Esophagus squamous epithelium (tissue), 5 donors: ENCODE measurements around the gene POLD2. TPM values are rescaled to one million over a fixed set of nuclear protein-coding genes. Genes with fewer than 3 reads are reported as not detected.

Experiments used
- DNase-seq: peaks from one replicate; lab custom pipeline; 2025; lab: John Stamatoyannopoulos, UW
- H3K27ac ChIP-seq, 4 donors: fragments of 200-600 bp; sonication (generic); one replicate each; pipeline ENCODE4 v1.5.1; 2016 to 2019; ENCODE audit warnings: mild to moderate bottlenecking in 1 of 4
- H3K27me3 ChIP-seq, 4 donors: fragments of 200-600 bp; sonication (generic); 1 replicate in 3 of 4; 2 replicates in 1 of 4; pipeline versions ENCODE4 v1.5.1 to v1.6.0; 2017 to 2021; ENCODE audit warnings: antibody characterized with exemption in 1 of 4
- H3K36me3 ChIP-seq, 3 donors: fragments of 200-600 bp; sonication (generic); one replicate each; pipeline ENCODE4 v1.5.1; 2016 to 2019
- H3K4me1 ChIP-seq, 3 donors: fragments of 200-600 bp; sonication (generic); one replicate each; pipeline ENCODE4 v1.5.1; 2017 to 2019
- H3K4me3 ChIP-seq, 4 donors: fragments of 200-600 bp; sonication (generic); 1 replicate in 3 of 4; 2 replicates in 1 of 4; pipeline ENCODE4 v1.5.1; 2016 to 2019; ENCODE audit warnings: mild to moderate bottlenecking in 2 of 4, moderate library complexity in 1 of 4
- H3K9me3 ChIP-seq, 3 donors: fragments of 200-600 bp; sonication (generic); one replicate each; pipeline ENCODE4 v1.5.1; 2016 to 2019
- CTCF ChIP-seq, 6 experiments: fragments of 450-650 bp in 4 of 6; fragments of 200-600 bp in 2 of 6; sonication (generic) in 2 of 6; IDR thresholded peaks; one replicate each; pipeline ENCODE4 v1.5.1; 2016 to 2019; ENCODE audit warnings: antibody characterized with exemption in 6 of 6, mild to moderate bottlenecking in 4 of 6, moderate library complexity in 4 of 6
- POLR2A ChIP-seq, 4 donors: fragments of 450-650 bp; IDR thresholded peaks; one replicate each; pipeline ENCODE4 v1.6.1; 2017; ENCODE audit warnings: antibody characterized with exemption in 4 of 4, mild to moderate bottlenecking in 4 of 4, moderate library complexity in 3 of 4
- WGBS, 2 donors: methylation state at CpG; one replicate each; pipeline ENCODE4 v1.1.5; 2018; 5-methylcytosine and 5-hydroxymethylcytosine counted together
- intact Hi-C: fragments of 100-400 bp; cut with DNase I; formaldehyde crosslinking; loops from one replicate; pipeline ENCODE4 v1.15.0; 2022
- total RNA-seq, 4 donors: library from RNA; depleted of rRNA; stranded (reverse); fragments of >200 nt; gene quantifications; one replicate each; pipeline ENCODE4 v1.1.0, GENCODE V29; 2016
- donor health status: DM: yes; HTN: yes; CAD: no.

Gene POLD2
- total RNA-seq, 4 donors from 2014 or later, result 71.2 to 164 (median 89.5) TPM

GRCh38 chr7:44158873-44159631 is 35.7 kb upstream of the POLD2 start:
- no peak for DNase-seq
- no peaks in the 10 kb centered on the region for H3K27me3 ChIP-seq
- intact Hi-C loops, result no loop called here

GRCh38 chr7:44158096-44158872 is 34.9 kb upstream of the POLD2 start:
- no peaks in the 10 kb centered on the region for H3K4me1 ChIP-seq
- WGBS, 2 donors, result 63 to 66% methylated on average over 2 to 3 of the region's 10 CpGs
- H3K36me3 ChIP-seq, result no peaks in the 10 kb centered on the region
- TF ChIP-seq POLR2A (IDR thresholded peaks at IDR 0.05) (no peak), CTCF (IDR thresholded peaks at IDR 0.05) (no peak)
- H3K9me3 ChIP-seq, result no peaks in the 10 kb centered on the region
- H3K27me3 ChIP-seq, result no peaks in the 10 kb centered on the region
- no peak for DNase-seq
- no peak overlapping the region for H3K4me3 ChIP-seq
- intact Hi-C loops, result no loop called here
- no peak overlapping the region for H3K27ac ChIP-seq

More at GRCh38 chr7:44158873-44159631, 35.7 kb upstream of the POLD2 start:
- H3K36me3 ChIP-seq, result no peaks in the 10 kb centered on the region
- H3K4me3 ChIP-seq, result no peak overlapping the region
- H3K9me3 ChIP-seq, result no peaks in the 10 kb centered on the region
- WGBS, 2 donors, result 88 to 100% methylated on average over 2 to 5 of the region's 12 CpGs
- no peak overlapping the region for H3K27ac ChIP-seq
- no peaks in the 10 kb centered on the region for H3K4me1 ChIP-seq
- TF ChIP-seq POLR2A (IDR thresholded peaks at IDR 0.05), result no peak
- no peak for TF ChIP-seq CTCF (IDR thresholded peaks at IDR 0.05)

- no peak for DNase-seq
- intact Hi-C loops, result no loop called here
- Histone ChIP-seq H3K9me3 (no peaks in the 10 kb centered on the region), H3K4me3 (no peak overlapping the region), H3K36me3 (no peaks in the 10 kb centered on the region), H3K27ac (no peak overlapping the region), H3K4me1 (no peaks in the 10 kb centered on the region), H3K27me3 (no peaks in the 10 kb centered on the region)
- no peak for TF ChIP-seq POLR2A (IDR thresholded peaks at IDR 0.05)
- no peak for TF ChIP-seq CTCF (IDR thresholded peaks at IDR 0.05)
- 68 to 91% methylated on average over 8 to 10 of the region's 15 CpGs for WGBS, 2 donors
These were observed 34.0 kb upstream of the POLD2 start for GRCh38 chr7:44157116-44158080.

GRCh38 chr7:44156453-44157010 is 33.2 kb upstream of the POLD2 start:
- H3K27me3 ChIP-seq, result no peaks in the 10 kb centered on the region
- H3K36me3 ChIP-seq, result no peaks in the 10 kb centered on the region
- TF ChIP-seq CTCF (IDR thresholded peaks at IDR 0.05) (no peak), POLR2A (IDR thresholded peaks at IDR 0.05) (no peak)
- no peak overlapping the region for H3K27ac ChIP-seq
- WGBS, 2 donors, result 78% methylated on average over 4 of the region's 4 CpGs; no CpG with 5 or more reads in 1 of the 2 donors
- H3K9me3 ChIP-seq, result no peaks in the 10 kb centered on the region
- no peak for DNase-seq
- intact Hi-C loops, result no loop called here
- H3K4me3 ChIP-seq, result no peak overlapping the region
- H3K4me1 ChIP-seq, result no peaks in the 10 kb centered on the region
